GM23338 (cell line): Measurements from ENCODE around the gene SYNCRIP. TPM values are rescaled to one million over a fixed set of nuclear protein-coding genes. Genes with fewer than 3 reads are reported as not detected.

Experiments used
- ATAC-seq: fragments of 200-7000 bp; cut with Tn5 transposase; 3 replicates; pipeline ENCODE4 v1.9.1; 2020
- DNase-seq: peaks from one replicate; pipeline ENCODE4 v3.0.0-alpha.2; 2015; ENCODE audit warnings: low spot score
- H2AFZ ChIP-seq: fragments of 200-600 bp; sonication (generic); 2 replicates; pipeline ENCODE4 v1.8.0; 2016; ENCODE audit warnings: antibody characterized with exemption, mild to moderate bottlenecking, moderate library complexity
- H3F3A ChIP-seq: fragments of 200-600 bp; sonication (generic); replicated peaks from 2 replicates; pipeline ENCODE4 v1.8.0; 2017; ENCODE audit warnings: antibody characterized with exemption, mixed run types, low read depth
- H3K27ac ChIP-seq: fragments of 200-600 bp; sonication (generic); 2 replicates; pipeline ENCODE4 v1.6.1; 2016; ENCODE audit warnings: low read depth
- H3K27me3 ChIP-seq: fragments of 200-600 bp; sonication (generic); 2 replicates; pipeline ENCODE4 v1.8.0; 2016; ENCODE audit warnings: mild to moderate bottlenecking, mixed run types, moderate library complexity; ENCODE audit not compliant: insufficient read depth
- H3K36me3 ChIP-seq: fragments of 200-600 bp; sonication (generic); 2 replicates; pipeline ENCODE4 v1.8.0; 2016; ENCODE audit warnings: mild to moderate bottlenecking; ENCODE audit not compliant: insufficient read depth
- H3K4me1 ChIP-seq: fragments of 200-600 bp; sonication (generic); 2 replicates; pipeline ENCODE4 v1.8.0; 2016; ENCODE audit warnings: mild to moderate bottlenecking, moderate library complexity; ENCODE audit not compliant: insufficient read depth
- H3K4me2 ChIP-seq: fragments of 200-600 bp; sonication (generic); 2 replicates; pipeline ENCODE4 v1.7.1; 2017; ENCODE audit warnings: mixed run types
- H3K4me3 ChIP-seq: fragments of 200-600 bp; sonication (generic); 2 replicates; pipeline ENCODE4 v1.6.1; 2016; ENCODE audit warnings: mixed run types
- H3K79me2 ChIP-seq: fragments of 200-600 bp; sonication (generic); replicated peaks from 2 replicates; pipeline ENCODE4 v1.8.0; 2017; ENCODE audit warnings: mild to moderate bottlenecking; ENCODE audit not compliant: insufficient read depth
- H3K9me2 ChIP-seq: fragments of 200-600 bp; sonication (generic); 2 replicates; pipeline ENCODE4 v1.8.0; 2017; ENCODE audit not compliant: insufficient read depth
- H4K20me1 ChIP-seq: fragments of 200-600 bp; sonication (generic); replicated peaks from 2 replicates; pipeline ENCODE4 v1.8.0; 2017; ENCODE audit warnings: mild to moderate bottlenecking; ENCODE audit not compliant: insufficient read depth
- H3K27ac Mint-ChIP-seq: 2 replicates; pipeline ENCODE4 v1.8.0; 2020; ENCODE audit warnings: inconsistent platforms, mild to moderate bottlenecking, moderate library complexity, mixed read lengths
- H3K27me3 Mint-ChIP-seq: 3 replicates; pipeline ENCODE4 v1.8.0; 2022; ENCODE audit warnings: low read depth, mild to moderate bottlenecking, moderate library complexity, mixed read lengths, inconsistent platforms; ENCODE audit not compliant: insufficient read depth, poor library complexity
- H3K36me3 Mint-ChIP-seq: 3 replicates; pipeline ENCODE4 v1.8.0; 2021; ENCODE audit warnings: low read depth, mild to moderate bottlenecking, inconsistent platforms, moderate library complexity, mixed read lengths
- H3K4me1 Mint-ChIP-seq: 3 replicates; pipeline ENCODE4 v1.8.0; 2020; ENCODE audit warnings: mild to moderate bottlenecking, inconsistent platforms, mixed read lengths
- H3K4me3 Mint-ChIP-seq: 3 replicates; pipeline ENCODE4 v1.8.0; 2021; ENCODE audit warnings: moderate library complexity, mild to moderate bottlenecking, inconsistent platforms, mixed read lengths
- H3K9me3 Mint-ChIP-seq: 3 replicates; pipeline ENCODE4 v1.8.0; 2020; ENCODE audit warnings: moderate library complexity, mild to moderate bottlenecking, inconsistent platforms, mixed read lengths
- CTCF ChIP-seq, 2 experiments: fragments of 200-600 bp in 1 of 2; sonication (generic) in 1 of 2; conservative IDR thresholded peaks; 2 replicates each; pipeline versions ENCODE4 v1.5.1 to v1.6.1; 2016 to 2017; ENCODE audit warnings: antibody characterized with exemption in 2 of 2, low read depth in 2 of 2, mild to moderate bottlenecking in 2 of 2, moderate library complexity in 1 of 2
- ETS1 ChIP-seq: IDR thresholded peaks from 2 replicates; pipeline ENCODE4 v1.6.1; 2016; ENCODE audit warnings: antibody characterized with exemption
- EZH2 ChIP-seq: fragments of 200-600 bp; sonication (generic); IDR thresholded peaks from one replicate; pipeline ENCODE4 v1.8.0; 2017; ENCODE audit warnings: antibody characterized with exemption, mild to moderate bottlenecking, low read depth; ENCODE audit not compliant: unreplicated experiment
- EZH2phosphoT487 ChIP-seq: fragments of 200-600 bp; sonication (generic); IDR thresholded peaks from one replicate; pipeline ENCODE4 v1.8.1; 2018; ENCODE audit warnings: antibody characterized with exemption; ENCODE audit not compliant: unreplicated experiment
- JUNB ChIP-seq: IDR thresholded peaks from one replicate; pipeline ENCODE4 v1.6.1; 2016; ENCODE audit warnings: antibody characterized with exemption; ENCODE audit not compliant: unreplicated experiment
- NANOG ChIP-seq: IDR thresholded peaks from 2 replicates; pipeline ENCODE4 v1.6.1; 2016; ENCODE audit warnings: antibody characterized with exemption, borderline replicate concordance
- POLR2AphosphoS5 ChIP-seq: IDR thresholded peaks from 2 replicates; pipeline ENCODE4 v1.6.1; 2016; ENCODE audit warnings: antibody characterized with exemption, low read depth
- REST ChIP-seq: IDR thresholded peaks from one replicate; pipeline ENCODE4 v1.6.1; 2018; ENCODE audit warnings: antibody characterized with exemption; ENCODE audit not compliant: unreplicated experiment
- STAT1 ChIP-seq: IDR thresholded peaks from one replicate; pipeline ENCODE4 v1.6.1; 2016; ENCODE audit warnings: antibody characterized with exemption; ENCODE audit not compliant: unreplicated experiment
- ZNF114 ChIP-seq: fragments of 250-450 bp; sonication (Bioruptor Pico); IDR thresholded peaks from 2 replicates; pipeline ENCODE4 v1.5.0; 2020; ENCODE audit warnings: mild to moderate bottlenecking, moderate library complexity
- ZNF462 ChIP-seq: fragments of 250-450 bp; sonication (Bioruptor Pico); IDR thresholded peaks from 2 replicates; pipeline ENCODE4 v1.5.0; 2020; ENCODE audit warnings: mild to moderate bottlenecking, moderate library complexity
- polyA plus RNA-seq: library from polyadenylated mRNA; unstranded; fragments of >200 nt; fragmentation: Nextera tagmentation; extraction: Ambion mirVana; gene quantifications from 2 replicates; pipeline ENCODE4 v1.2.1, GENCODE V29; 2016
- total RNA-seq: library from RNA; depleted of rRNA; stranded (reverse); fragments of >200 nt; shearing (Covaris generic); gene quantifications from 2 replicates; pipeline ENCODE4 v1.2.3, GENCODE V29; 2014

SYNCRIP gene
- total and polyA plus RNA-seq, 2 experiments from 2014 or later = 163 to 164 TPM

DNA sequence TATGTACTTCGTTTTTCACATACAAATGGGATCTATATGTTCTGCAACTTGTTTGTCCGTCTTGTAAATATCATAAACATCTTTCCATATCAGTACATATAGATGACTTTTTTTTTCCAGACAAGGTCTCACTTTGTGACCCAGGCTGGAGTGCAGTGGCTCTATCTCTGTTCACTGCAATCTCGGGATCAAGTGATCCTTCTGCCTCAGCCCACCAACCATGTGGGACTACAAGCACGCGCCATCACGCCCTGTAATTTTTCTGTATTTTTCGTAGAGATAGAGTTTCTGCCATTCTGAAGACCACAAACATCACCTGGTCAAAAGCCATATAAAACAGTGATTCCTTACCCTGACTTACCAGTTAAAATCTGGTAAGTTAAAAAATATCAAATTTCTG is 37.7 kb upstream of the SYNCRIP start (continued):
- TF ChIP-seq ZNF462 (CRISPR knock-in tag) (no peak), POLR2AphosphoS5 (no peak), ETS1 (no peak)

DNA sequence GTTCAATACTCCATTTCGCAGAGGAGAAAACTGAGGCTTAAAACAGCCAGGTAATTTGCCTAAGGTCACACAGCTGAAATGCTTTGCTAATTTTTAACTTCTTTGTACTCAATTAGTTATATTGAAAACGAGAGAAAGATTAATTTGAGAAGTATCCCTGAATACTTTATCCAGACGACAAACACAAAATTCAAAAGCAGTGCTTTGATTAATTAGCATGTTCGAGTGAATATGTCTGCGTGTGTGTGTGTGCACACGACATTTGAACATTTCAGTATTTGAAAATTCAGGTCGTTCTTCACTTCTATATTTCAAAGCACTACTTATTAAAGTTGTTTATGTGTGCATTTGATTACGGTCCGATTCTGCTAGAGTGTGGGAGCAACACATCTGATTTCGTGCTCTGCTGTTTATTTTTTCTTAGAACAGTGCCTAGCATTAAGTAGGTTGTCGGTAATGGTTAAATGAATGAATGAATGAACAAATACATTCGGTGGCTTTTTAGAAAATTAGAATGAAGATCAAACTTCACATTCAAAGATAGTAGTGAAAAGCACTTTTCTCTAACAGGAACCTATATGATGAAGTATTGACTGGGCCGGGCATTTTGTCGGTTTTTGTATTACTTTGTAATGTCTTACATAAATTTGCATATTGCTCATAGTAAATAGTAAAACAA is 36.9 kb upstream of the SYNCRIP start:
- DNase-seq (no peak), ATAC-seq (no peak)
- Histone ChIP-seq H3K36me3 (peaks cover 39% of the 10 kb centered on the region), H3K4me3 (peak overlapping the region; percentile 86), H2AFZ (no peak overlapping the region; the same call in 1 of the 2 replicates), H3K79me2 (peaks cover 63% of the 10 kb centered on the region), H3K27ac (peak overlapping the region; percentile 99), H3F3A (peaks cover 40% of the 10 kb centered on the region), H3K4me2 (peak overlapping the region; percentile 88), H4K20me1 (peaks cover 29% of the 10 kb centered on the region), H3K27me3 (no peaks in the 10 kb centered on the region), H3K9me2 (no peaks in the 10 kb centered on the region), H3K4me1 (peaks cover 25% of the 10 kb centered on the region)
- TF ChIP-seq EZH2phosphoT487 (no peak), CTCF (conservative IDR thresholded peaks at IDR 0.05; ENCODE audit: low read depth in 2 of 2) (no peak), NANOG (no peak), JUNB (no peak), STAT1 (no peak), ZNF114 (CRISPR knock-in tag) (no peak), EZH2 (no peak), REST (no peak)
- Mint-ChIP-seq H3K4me3 (peak overlapping the region; percentile 100), H3K9me3 (peaks cover 16% of the 10 kb centered on the region; the same call in 2 of the 3 replicates), H3K27me3 (peaks cover 19% of the 10 kb centered on the region), H3K36me3 (peaks cover 51% of the 10 kb centered on the region), H3K27ac (peak overlapping the region; percentile 96), H3K4me1 (peaks cover 23% of the 10 kb centered on the region)
